ENCODE measurements around the gene RCOR1. TPM values are rescaled to one million over a fixed set of nuclear protein-coding genes. Genes with fewer than 3 reads are reported as not detected.
"Not testable (repeated sequence)": the region's sequence is repeated elsewhere in the genome, so short reads cannot be mapped to it uniquely, and the experiment has no call there.

Gene RCOR1
- polyA plus RNA-seq, 2 of the 4 experiments (the other 2 are of a cell fraction): 17.7 to 24.7 TPM

GRCh38 chr14:102550927-102551401 is 41.5 kb upstream of the RCOR1 start:
- H3K4me3 ChIP-seq; H3K27ac ChIP-seq; H3K4me2 ChIP-seq; FAIRE-seq; POLR2A ChIA-PET; DNase-seq (ENCODE audit: low read depth in 1 of 2, low spot score in 1 of 2); ATAC-seq; H3K9me3 ChIP-seq; CTCF ChIA-PET: not testable (repeated sequence)
- WGBS (ENCODE audit: missing lambda C conversion rate): 79% methylated on average over 3 of the region's 3 CpGs
- TF ChIP-seq HEYL (CRISPR knock-in tag; IDR thresholded peaks at IDR 0.05): peak; percentile 65; the same call in 1 of the 2 replicates
- peaks cover 12% of the 10 kb centered on the region for H3K4me1 ChIP-seq

GRCh38 chr14:102551995-102552705 is 40.3 kb upstream of the RCOR1 start:
- no peak for TF ChIP-seq GATA3 (IDR thresholded peaks at IDR 0.05; ENCODE audit: borderline replicate concordance)
- TF ChIP-seq HOXB5 (CRISPR knock-in tag; IDR thresholded peaks at IDR 0.05): no peak
- TF ChIP-seq FOSB (CRISPR knock-in tag; IDR thresholded peaks at IDR 0.05): no peak
- peak overlapping the region; percentile 44 for H3K4me2 ChIP-seq
- ChIA-PET CTCF (interaction anchor here (1.0 kb wide), 1 partner anchor 13 kb away, joined by 3 read pairs; no protein-coding TSS in a partner anchor), POLR2A (no interaction called here)
- ATAC-seq (peak; percentile 57 to 73; a peak in 4 of 6 replicates), DNase-seq (ENCODE audit: low read depth in 1 of 2, low spot score in 1 of 2) (peak in 1 of 2 experiments; percentile 54), FAIRE-seq (no peak)
- 66% methylated on average over 11 of the region's 14 CpGs for WGBS (ENCODE audit: missing lambda C conversion rate)
- H3K27ac ChIP-seq: peak overlapping the region; percentile 50 to 74; a peak in 5 of 6 replicates
- H3K4me3 ChIP-seq: no peak overlapping the region
- H3K9me3 ChIP-seq: no peaks in the 10 kb centered on the region
- peaks cover 12% of the 10 kb centered on the region for H3K4me1 ChIP-seq

GRCh38 chr14:102554821-102555819 is 37.3 kb upstream of the RCOR1 start:
- no peaks in the 10 kb centered on the region for H3K9me3 ChIP-seq
- FAIRE-seq (no peak), DNase-seq (ENCODE audit: low read depth in 1 of 2, low spot score in 1 of 2) (no peak), ATAC-seq (no peak)
- H3K4me1 ChIP-seq: peaks cover 12% of the 10 kb centered on the region
- POLR2A ChIA-PET: no interaction called here
- TF ChIP-seq RCOR1 (IDR thresholded peaks at IDR 0.05; ENCODE audit: low read depth, low read length) (no peak), BHLHE40 (IDR thresholded peaks at IDR 0.05; ENCODE audit: low read depth, low read length) (no peak), MAFK (IDR thresholded peaks at IDR 0.05; ENCODE audit: partially characterized antibody) (no peak), BCL3 (IDR thresholded peaks at IDR 0.05) (no peak), GATA3 (IDR thresholded peaks at IDR 0.05; ENCODE audit: borderline replicate concordance) (no peak)
- H3K27ac ChIP-seq: no peak overlapping the region
- H3K4me3 ChIP-seq: no peak overlapping the region
- whole genome bisulfite sequencing (ENCODE audit: missing lambda C conversion rate): 87% methylated on average over 85 of the region's 94 CpGs
- no peak overlapping the region for H3K4me2 ChIP-seq
- CTCF ChIA-PET: interaction anchor here (0.8 kb wide), 1 partner anchor 11 kb away, joined by 3 read pairs; no protein-coding TSS in a partner anchor

- ATAC-seq (no peak), FAIRE-seq (no peak)
These were observed 36.3 kb upstream of the RCOR1 start for GRCh38 chr14:102556098-102556677.

More at GRCh38 chr14:102556098-102556677, 36.3 kb upstream of the RCOR1 start:
- ChIA-PET POLR2A (interaction anchor here (0.6 kb wide), 1 partner anchor 801 kb away, joined by 4 read pairs; no protein-coding TSS in a partner anchor), CTCF (interaction anchor here (0.7 kb wide), 1 partner anchor 32 kb away, joined by 4 read pairs; no protein-coding TSS in a partner anchor)
- no peaks in the 10 kb centered on the region for H3K9me3 ChIP-seq
- H3K4me3 ChIP-seq: no peak overlapping the region
- no peak overlapping the region for H3K27ac ChIP-seq
- H3K4me2 ChIP-seq: no peak overlapping the region
- peaks cover 12% of the 10 kb centered on the region for H3K4me1 ChIP-seq
- TF ChIP-seq NFE2L2 (conservative IDR thresholded peaks at IDR 0.05; ENCODE audit: low read length) (no peak), ELK1 (IDR thresholded peaks at IDR 0.05; ENCODE audit: low read depth, low read length) (no peak), RNF2 (IDR thresholded peaks at IDR 0.05; ENCODE audit: borderline replicate concordance, low read depth) (no peak), MAFK (IDR thresholded peaks at IDR 0.05; ENCODE audit: partially characterized antibody) (no peak), JUN (IDR thresholded peaks at IDR 0.05) (no peak), SMC3 (IDR thresholded peaks at IDR 0.05) (no peak)
- WGBS (ENCODE audit: missing lambda C conversion rate): 92% methylated on average over 14 of the region's 14 CpGs
- no peak for DNase-seq (ENCODE audit: low read depth in 1 of 2, low spot score in 1 of 2)

Data from A549 (cell line).